GM23338 (cell line): ENCODE measurements around the gene LZTS3. TPM values are rescaled to one million over a fixed set of nuclear protein-coding genes. Genes with fewer than 3 reads are reported as not detected.
"Not testable (repeated sequence)": the region's sequence is repeated elsewhere in the genome, so short reads cannot be mapped to it uniquely, and the experiment has no call there.

ENCODE experiments used
- ATAC-seq: fragments of 200-7000 bp; cut with Tn5 transposase; 3 replicates; pipeline ENCODE4 v1.9.1; 2020
- DNase-seq: peaks from one replicate; pipeline ENCODE4 v3.0.0-alpha.2; 2015; ENCODE audit warnings: low spot score
- H2AFZ ChIP-seq: fragments of 200-600 bp; sonication (generic); 2 replicates; pipeline ENCODE4 v1.8.0; 2016; ENCODE audit warnings: antibody characterized with exemption, mild to moderate bottlenecking, moderate library complexity
- H3F3A ChIP-seq: fragments of 200-600 bp; sonication (generic); replicated peaks from 2 replicates; pipeline ENCODE4 v1.8.0; 2017; ENCODE audit warnings: antibody characterized with exemption, mixed run types, low read depth
- H3K27ac ChIP-seq: fragments of 200-600 bp; sonication (generic); 2 replicates; pipeline ENCODE4 v1.6.1; 2016; ENCODE audit warnings: low read depth
- H3K27me3 ChIP-seq: fragments of 200-600 bp; sonication (generic); 2 replicates; pipeline ENCODE4 v1.8.0; 2016; ENCODE audit warnings: mild to moderate bottlenecking, mixed run types, moderate library complexity; ENCODE audit not compliant: insufficient read depth
- H3K36me3 ChIP-seq: fragments of 200-600 bp; sonication (generic); 2 replicates; pipeline ENCODE4 v1.8.0; 2016; ENCODE audit warnings: mild to moderate bottlenecking; ENCODE audit not compliant: insufficient read depth
- H3K4me1 ChIP-seq: fragments of 200-600 bp; sonication (generic); 2 replicates; pipeline ENCODE4 v1.8.0; 2016; ENCODE audit warnings: mild to moderate bottlenecking, moderate library complexity; ENCODE audit not compliant: insufficient read depth
- H3K4me2 ChIP-seq: fragments of 200-600 bp; sonication (generic); 2 replicates; pipeline ENCODE4 v1.7.1; 2017; ENCODE audit warnings: mixed run types
- H3K4me3 ChIP-seq: fragments of 200-600 bp; sonication (generic); 2 replicates; pipeline ENCODE4 v1.6.1; 2016; ENCODE audit warnings: mixed run types
- H3K79me2 ChIP-seq: fragments of 200-600 bp; sonication (generic); replicated peaks from 2 replicates; pipeline ENCODE4 v1.8.0; 2017; ENCODE audit warnings: mild to moderate bottlenecking; ENCODE audit not compliant: insufficient read depth
- H3K9me2 ChIP-seq: fragments of 200-600 bp; sonication (generic); 2 replicates; pipeline ENCODE4 v1.8.0; 2017; ENCODE audit not compliant: insufficient read depth
- H4K20me1 ChIP-seq: fragments of 200-600 bp; sonication (generic); replicated peaks from 2 replicates; pipeline ENCODE4 v1.8.0; 2017; ENCODE audit warnings: mild to moderate bottlenecking; ENCODE audit not compliant: insufficient read depth
- H3K27ac Mint-ChIP-seq: 2 replicates; pipeline ENCODE4 v1.8.0; 2020; ENCODE audit warnings: inconsistent platforms, mild to moderate bottlenecking, moderate library complexity, mixed read lengths
- H3K27me3 Mint-ChIP-seq: 3 replicates; pipeline ENCODE4 v1.8.0; 2022; ENCODE audit warnings: low read depth, mild to moderate bottlenecking, moderate library complexity, mixed read lengths, inconsistent platforms; ENCODE audit not compliant: insufficient read depth, poor library complexity
- H3K36me3 Mint-ChIP-seq: 3 replicates; pipeline ENCODE4 v1.8.0; 2021; ENCODE audit warnings: low read depth, mild to moderate bottlenecking, inconsistent platforms, moderate library complexity, mixed read lengths
- H3K4me1 Mint-ChIP-seq: 3 replicates; pipeline ENCODE4 v1.8.0; 2020; ENCODE audit warnings: mild to moderate bottlenecking, inconsistent platforms, mixed read lengths
- H3K4me3 Mint-ChIP-seq: 3 replicates; pipeline ENCODE4 v1.8.0; 2021; ENCODE audit warnings: moderate library complexity, mild to moderate bottlenecking, inconsistent platforms, mixed read lengths
- H3K9me3 Mint-ChIP-seq: 3 replicates; pipeline ENCODE4 v1.8.0; 2020; ENCODE audit warnings: moderate library complexity, mild to moderate bottlenecking, inconsistent platforms, mixed read lengths
- CREB1 ChIP-seq: fragments of 250-450 bp; sonication (Bioruptor Pico); IDR thresholded peaks from 2 replicates; pipeline ENCODE4 v1.5.0; 2020; ENCODE audit warnings: low read depth, mild to moderate bottlenecking, moderate library complexity
- CTCF ChIP-seq, 2 experiments: fragments of 200-600 bp in 1 of 2; sonication (generic) in 1 of 2; conservative IDR thresholded peaks; 2 replicates each; pipeline versions ENCODE4 v1.5.1 to v1.6.1; 2016 to 2017; ENCODE audit warnings: antibody characterized with exemption in 2 of 2, low read depth in 2 of 2, mild to moderate bottlenecking in 2 of 2, moderate library complexity in 1 of 2
- JUNB ChIP-seq: IDR thresholded peaks from one replicate; pipeline ENCODE4 v1.6.1; 2016; ENCODE audit warnings: antibody characterized with exemption; ENCODE audit not compliant: unreplicated experiment
- POLR2AphosphoS5 ChIP-seq: IDR thresholded peaks from 2 replicates; pipeline ENCODE4 v1.6.1; 2016; ENCODE audit warnings: antibody characterized with exemption, low read depth
- STAT1 ChIP-seq: IDR thresholded peaks from one replicate; pipeline ENCODE4 v1.6.1; 2016; ENCODE audit warnings: antibody characterized with exemption; ENCODE audit not compliant: unreplicated experiment
- ZNF114 ChIP-seq: fragments of 250-450 bp; sonication (Bioruptor Pico); IDR thresholded peaks from 2 replicates; pipeline ENCODE4 v1.5.0; 2020; ENCODE audit warnings: mild to moderate bottlenecking, moderate library complexity
- polyA plus RNA-seq: library from polyadenylated mRNA; unstranded; fragments of >200 nt; fragmentation: Nextera tagmentation; extraction: Ambion mirVana; gene quantifications from 2 replicates; pipeline ENCODE4 v1.2.1, GENCODE V29; 2016
- total RNA-seq: library from RNA; depleted of rRNA; stranded (reverse); fragments of >200 nt; shearing (Covaris generic); gene quantifications from 2 replicates; pipeline ENCODE4 v1.2.3, GENCODE V29; 2014

Gene LZTS3
- total and polyA plus RNA-seq, 2 experiments from 2014 or later: 9.7 to 40.7 TPM

- DNase-seq: peak; percentile 88
- no peaks in the 10 kb centered on the region for H3K9me3 Mint-ChIP-seq
- H3K4me1 ChIP-seq: no peaks in the 10 kb centered on the region
- H3K27me3 ChIP-seq: no peaks in the 10 kb centered on the region
- H2AFZ ChIP-seq: no peak overlapping the region
- no peaks in the 10 kb centered on the region for H3K27me3 Mint-ChIP-seq
- H3K36me3 ChIP-seq: peaks cover 17% of the 10 kb centered on the region
- no peak overlapping the region for H3K4me3 Mint-ChIP-seq
- no peak overlapping the region for H3K27ac Mint-ChIP-seq
- no peaks in the 10 kb centered on the region for H3K9me2 ChIP-seq
- H3K79me2 ChIP-seq: no peaks in the 10 kb centered on the region
- H4K20me1 ChIP-seq: peaks cover 9% of the 10 kb centered on the region; the same call in 1 of the 2 replicates
- ATAC-seq: peak; percentile 97
- peaks cover 9% of the 10 kb centered on the region; the same call in 1 of the 2 replicates for H3F3A ChIP-seq
- H3K4me1 Mint-ChIP-seq: peaks cover 5% of the 10 kb centered on the region; the same call in 1 of the 3 replicates
- 0 out of 2 replicates have a peak, but pooled peaks have one; percentile 32 for TF ChIP-seq POLR2AphosphoS5
- TF ChIP-seq JUNB: no peak
- peak; percentile 90 to 95 for TF ChIP-seq CTCF (conservative IDR thresholded peaks at IDR 0.05; ENCODE audit: low read depth in 2 of 2)
- H3K4me2 ChIP-seq: 0 out of 2 replicates have a peak overlapping the region, but pooled peaks have one; percentile 32
- no peak overlapping the region for H3K27ac ChIP-seq
- peaks cover 47% of the 10 kb centered on the region for H3K36me3 Mint-ChIP-seq
- no peak overlapping the region for H3K4me3 ChIP-seq
Measured at GRCh38 chr20:3218307-3218988, 45.1 kb upstream of the LZTS3 start.

DNA sequence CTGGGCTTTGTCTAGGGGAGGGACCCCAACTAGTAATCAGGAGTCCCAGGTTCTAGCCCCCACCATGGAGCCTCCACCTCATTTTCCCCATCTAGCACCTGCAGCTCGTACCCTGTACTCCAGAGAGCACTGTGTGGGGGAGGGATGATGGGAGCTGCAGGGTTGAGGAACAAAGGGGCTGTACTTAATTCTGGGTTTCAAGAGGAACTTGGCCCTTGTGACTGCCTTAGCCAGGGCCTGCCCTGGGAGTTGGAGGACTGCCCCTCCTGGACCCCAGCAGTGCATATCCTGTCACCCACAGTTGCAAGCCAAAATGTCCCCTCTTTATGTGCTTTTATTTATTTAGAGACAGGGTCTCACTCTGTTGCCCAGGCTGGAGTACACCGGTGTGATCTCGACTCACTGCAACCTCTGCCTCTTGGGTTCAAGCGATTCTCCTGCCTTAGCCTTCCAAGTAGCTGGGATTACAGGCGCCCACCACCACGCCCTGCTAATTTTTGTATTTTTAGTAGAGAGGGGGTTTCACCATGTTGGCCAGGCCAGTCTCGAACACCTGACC is 42.1 kb upstream of the LZTS3 start:
- H3K4me3 Mint-ChIP-seq, H3K9me2 ChIP-seq, H3K4me1 Mint-ChIP-seq, H3K27me3 ChIP-seq, H3K27me3 Mint-ChIP-seq, H3K4me1 ChIP-seq, H3K4me3 ChIP-seq, DNase-seq, H2AFZ ChIP-seq, H3K27ac Mint-ChIP-seq, H3F3A ChIP-seq, ATAC-seq, H3K27ac ChIP-seq, H3K9me3 Mint-ChIP-seq, H3K4me2 ChIP-seq: not testable (repeated sequence)
- H3K36me3 Mint-ChIP-seq: peaks cover 38% of the 10 kb centered on the region
- Histone ChIP-seq H3K36me3 (peaks cover 11% of the 10 kb centered on the region), H3K79me2 (peaks cover 17% of the 10 kb centered on the region), H4K20me1 (peaks cover 18% of the 10 kb centered on the region)

DNA sequence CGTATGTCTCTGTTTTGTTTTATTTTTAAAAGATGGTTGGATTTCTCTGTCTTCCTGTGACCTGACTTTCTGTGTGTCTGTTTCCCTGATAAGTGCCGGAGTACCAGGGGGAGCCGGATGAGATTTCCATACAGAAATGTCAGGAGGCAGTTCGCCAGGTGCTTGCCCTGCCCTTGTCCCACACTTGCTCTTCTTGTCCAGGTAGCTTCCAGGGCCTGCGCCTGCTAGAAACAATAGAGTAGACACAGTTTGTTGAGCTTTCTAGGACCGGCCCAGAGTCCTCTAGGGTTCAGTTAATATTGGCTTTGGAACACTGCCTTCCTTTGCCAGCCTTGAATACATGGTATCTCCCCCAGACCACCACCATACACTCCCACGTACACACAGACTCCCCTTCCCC is 39.9 kb upstream of the LZTS3 start:
- no peaks in the 10 kb centered on the region for H3K27me3 ChIP-seq
- no peak overlapping the region for H3K4me2 ChIP-seq
- Mint-ChIP-seq H3K27me3 (peaks cover 4% of the 10 kb centered on the region), H3K4me3 (no peak overlapping the region), H3K27ac (no peak overlapping the region), H3K9me3 (no peaks in the 10 kb centered on the region), H3K4me1 (peaks cover 4% of the 10 kb centered on the region; the same call in 1 of the 3 replicates), H3K36me3 (peaks cover 32% of the 10 kb centered on the region)
- no peak overlapping the region for H3K27ac ChIP-seq
- H2AFZ ChIP-seq: no peak overlapping the region
- peaks cover 7% of the 10 kb centered on the region; the same call in 1 of the 2 replicates for H3K36me3 ChIP-seq
- TF ChIP-seq STAT1 (no peak), ZNF114 (CRISPR knock-in tag) (no peak), CTCF (conservative IDR thresholded peaks at IDR 0.05; ENCODE audit: low read depth in 2 of 2) (no peak), POLR2AphosphoS5 (no peak), CREB1 (CRISPR knock-in tag) (no peak)
- no peak for ATAC-seq
- no peak for DNase-seq
- H3K4me1 ChIP-seq: 0 out of 2 replicates have a peak, but pooled peaks cover 8% of the 10 kb centered on the region
- H3F3A ChIP-seq: peaks cover 7% of the 10 kb centered on the region; the same call in 1 of the 2 replicates
- no peaks in the 10 kb centered on the region for H3K9me2 ChIP-seq
- H3K79me2 ChIP-seq: peaks cover 28% of the 10 kb centered on the region
- peaks cover 18% of the 10 kb centered on the region for H4K20me1 ChIP-seq
- H3K4me3 ChIP-seq: no peak overlapping the region
